ENCODE data around the gene SERPINA3. TPM values are rescaled to one million over a fixed set of nuclear protein-coding genes. Genes with fewer than 3 reads are reported as not detected.

Gene SERPINA3
- total RNA-seq, 1 experiment from 2014 or later = 2,914 TPM

GRCh38 chr14:94615823-94616570 is 3.8 kb downstream of the SERPINA3 start:
- CTCF ChIA-PET = interaction anchor here (1.1 to 2.2 kb wide), 2 partner anchors 11 to 17 kb away, joined by 3 to 14 read pairs; no protein-coding TSS in a partner anchor
- BruUV-seq (replicated peaks) = no TSS peak
- Mint-ChIP-seq H3K9me3 (ENCODE audit: low read depth, unreplicated experiment) (peaks cover 6% of the 10 kb centered on the region), H3K27me3 (ENCODE audit: unreplicated experiment) (no peaks in the 10 kb centered on the region), H3K36me3 (ENCODE audit: insufficient read depth, unreplicated experiment) (no peaks in the 10 kb centered on the region), H3K27ac (ENCODE audit: unreplicated experiment) (no peak overlapping the region), H3K4me3 (ENCODE audit: low read depth, unreplicated experiment) (peak overlapping the region; percentile 77), H3K4me1 (ENCODE audit: low read depth, unreplicated experiment) (peaks cover 43% of the 10 kb centered on the region)
- TF ChIP-seq CTCF (IDR thresholded peaks at IDR 0.05; ENCODE audit: unreplicated experiment) = no peak
- intact Hi-C loops (cut with micrococcal nuclease; ENCODE audit: unreplicated experiment) = loop anchor here (10.0 kb wide), 1 partner anchor 181 kb away; no protein-coding TSS in a partner anchor
- no peak for DNase-seq

GRCh38 chr14:94617366-94617941 is 5.3 kb downstream of the SERPINA3 start:
- BruUV-seq (replicated peaks) = no TSS peak
- H3K36me3 Mint-ChIP-seq (ENCODE audit: insufficient read depth, unreplicated experiment) = no peaks in the 10 kb centered on the region
- CTCF ChIA-PET = no interaction called here

GRCh38 chr14:94617988-94618822 is 6.0 kb downstream of the SERPINA3 start:
- H3K36me3 Mint-ChIP-seq (ENCODE audit: insufficient read depth, unreplicated experiment) = no peaks in the 10 kb centered on the region
- H3K9me3 Mint-ChIP-seq (ENCODE audit: low read depth, unreplicated experiment) = peaks cover 6% of the 10 kb centered on the region
- intact Hi-C loops (cut with micrococcal nuclease; ENCODE audit: unreplicated experiment) = loop anchor here (10.0 kb wide), 1 partner anchor 183 kb away; no protein-coding TSS in a partner anchor
- no peak for TF ChIP-seq CTCF (IDR thresholded peaks at IDR 0.05; ENCODE audit: unreplicated experiment)
- DNase-seq = no peak
- H3K27ac Mint-ChIP-seq (ENCODE audit: unreplicated experiment) = no peak overlapping the region
- no peaks in the 10 kb centered on the region for H3K27me3 Mint-ChIP-seq (ENCODE audit: unreplicated experiment)
- CTCF ChIA-PET = no interaction called here
- BruUV-seq (replicated peaks) = no TSS peak
- H3K4me3 Mint-ChIP-seq (ENCODE audit: low read depth, unreplicated experiment) = peak overlapping the region; percentile 77
- H3K4me1 Mint-ChIP-seq (ENCODE audit: low read depth, unreplicated experiment) = peaks cover 59% of the 10 kb centered on the region

More at GRCh38 chr14:94617366-94617941, 5.3 kb downstream of the SERPINA3 start:
- Mint-ChIP-seq H3K27me3 (ENCODE audit: unreplicated experiment) (no peaks in the 10 kb centered on the region), H3K9me3 (ENCODE audit: low read depth, unreplicated experiment) (peaks cover 6% of the 10 kb centered on the region), H3K4me3 (ENCODE audit: low read depth, unreplicated experiment) (peak overlapping the region; percentile 77), H3K4me1 (ENCODE audit: low read depth, unreplicated experiment) (peaks cover 54% of the 10 kb centered on the region), H3K27ac (ENCODE audit: unreplicated experiment) (no peak overlapping the region)
- DNase-seq = no peak
- TF ChIP-seq CTCF (IDR thresholded peaks at IDR 0.05; ENCODE audit: unreplicated experiment) = no peak
- intact Hi-C loops (cut with micrococcal nuclease; ENCODE audit: unreplicated experiment) = loop anchor here (10.0 kb wide), 1 partner anchor 183 kb away; no protein-coding TSS in a partner anchor

GRCh38 chr14:94619297-94619696 is 7.1 kb downstream of the SERPINA3 start:
- BruUV-seq (replicated peaks) = no TSS peak
- CTCF ChIA-PET = no interaction called here
- intact Hi-C loops (cut with micrococcal nuclease; ENCODE audit: unreplicated experiment) = loop anchor here (10.0 kb wide), 1 partner anchor 184 kb away; no protein-coding TSS in a partner anchor

More at GRCh38 chr14:94619297-94619696, 7.1 kb downstream of the SERPINA3 start:
- Mint-ChIP-seq H3K4me3 (ENCODE audit: low read depth, unreplicated experiment) (peak overlapping the region; percentile 77), H3K27ac (ENCODE audit: unreplicated experiment) (no peak overlapping the region), H3K36me3 (ENCODE audit: insufficient read depth, unreplicated experiment) (no peaks in the 10 kb centered on the region), H3K4me1 (ENCODE audit: low read depth, unreplicated experiment) (peaks cover 59% of the 10 kb centered on the region), H3K9me3 (ENCODE audit: low read depth, unreplicated experiment) (peaks cover 6% of the 10 kb centered on the region), H3K27me3 (ENCODE audit: unreplicated experiment) (no peaks in the 10 kb centered on the region)
- no peak for TF ChIP-seq CTCF (IDR thresholded peaks at IDR 0.05; ENCODE audit: unreplicated experiment)
- DNase-seq = no peak

Measured in Calu3 (cell line).